NCI-H187 (cell line): ENCODE data around the gene FOXJ2.
"Not testable (repeated sequence)": the region's sequence is repeated elsewhere in the genome, so short reads cannot be mapped to it uniquely, and the experiment has no call there.

ENCODE experiments used
- DNase-seq, 2 experiments: peaks; one replicate each; lab custom pipeline; 2025; lab: John Stamatoyannopoulos, UW

Gene FOXJ2

DNA sequence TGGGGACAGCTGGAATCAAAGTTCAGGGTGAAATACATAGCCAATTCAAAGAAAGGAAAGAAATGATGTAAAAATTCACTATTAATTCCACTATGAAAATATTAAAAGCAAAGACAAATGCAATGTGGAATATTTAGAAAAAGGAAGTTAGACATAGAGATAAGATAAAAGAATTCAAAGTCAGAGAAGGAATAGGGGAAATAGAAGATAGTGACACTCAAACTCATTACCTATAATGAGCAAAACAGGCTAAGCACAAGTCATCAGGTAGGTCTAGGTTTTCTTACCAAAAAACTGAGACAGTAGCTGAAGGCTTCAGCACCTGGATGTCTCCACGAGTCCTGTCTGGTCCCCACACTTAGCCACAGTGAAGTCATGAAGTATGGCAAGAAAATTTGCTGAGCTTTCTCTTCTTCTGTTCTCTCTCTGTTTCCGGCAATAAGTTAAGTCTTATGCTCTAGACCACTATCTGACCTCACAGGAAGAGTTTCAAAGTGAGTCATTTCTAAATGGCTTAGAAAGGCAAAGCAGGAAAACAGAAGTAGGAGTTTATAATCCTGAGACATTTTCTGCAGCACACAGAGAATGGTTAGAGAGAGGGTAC lies 33.6 kb downstream of the FOXJ2 start, which contains the start of gene C3AR1:
C3AR1 (minus strand) TSS at position 369 of the 604 bp plus-strand sequence. CDS start 6,174 bp downstream, outside the sequence.
- DNase-seq = no peak

DNA sequence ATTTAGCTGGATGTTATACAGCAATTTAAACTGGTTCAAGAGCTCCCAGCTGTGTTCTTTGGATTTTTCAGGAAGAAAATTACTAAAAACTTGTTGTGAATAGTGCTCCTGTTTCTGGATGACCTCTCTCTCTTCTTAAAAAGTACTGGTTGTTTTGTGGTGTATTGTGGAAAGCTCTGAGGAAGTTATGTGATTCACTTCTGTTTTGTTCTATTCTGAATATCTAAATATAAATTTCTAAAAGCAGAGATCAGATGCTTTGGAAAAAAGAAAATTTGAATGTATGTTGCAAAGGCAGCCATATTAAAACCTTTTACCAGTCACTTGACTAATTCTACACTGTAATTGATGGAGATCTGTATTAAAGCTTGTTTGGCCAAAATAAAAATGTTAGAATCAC lies 37.1 kb downstream of the FOXJ2 start:
- no peak for DNase-seq

DNA sequence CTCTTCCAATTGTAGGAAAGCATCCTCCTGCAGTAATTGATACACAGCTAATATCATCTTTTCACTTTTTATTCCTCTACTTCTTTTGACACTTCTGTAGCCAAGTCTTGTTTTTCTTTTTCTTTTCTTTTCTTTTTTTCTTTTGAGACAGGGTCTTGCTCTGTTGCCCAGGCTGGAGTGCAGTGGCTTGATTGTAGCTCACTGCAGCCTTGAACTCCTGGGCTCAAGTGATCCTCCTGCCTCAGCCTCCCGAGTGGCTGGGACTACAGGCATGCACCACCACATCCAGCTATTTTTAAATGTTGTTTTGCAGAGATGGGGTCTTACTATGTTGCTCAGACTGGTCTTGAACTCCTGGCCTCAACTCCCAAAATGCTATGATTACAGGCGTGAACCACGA lies 39.3 kb downstream of the FOXJ2 start:
- not testable (repeated sequence) for DNase-seq

DNA sequence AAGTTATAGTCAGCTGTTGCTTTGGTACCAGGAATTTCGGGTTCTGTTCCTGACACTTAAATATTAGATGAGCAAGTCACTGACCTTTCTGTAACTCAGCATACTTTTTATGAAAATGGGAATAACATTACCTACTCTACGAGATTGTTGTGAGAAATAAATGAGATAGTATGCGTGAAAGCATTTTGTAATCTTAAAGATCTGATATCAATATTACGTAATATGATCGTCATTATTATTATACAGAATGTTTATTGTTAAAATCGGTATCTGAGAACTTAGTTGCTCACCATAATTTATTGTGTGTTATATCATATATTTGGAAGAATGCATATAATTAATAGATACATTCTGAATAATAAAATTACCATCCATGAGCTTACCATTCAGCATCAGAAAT lies 43.4 kb downstream of the FOXJ2 start:
- DNase-seq = no peak

DNA sequence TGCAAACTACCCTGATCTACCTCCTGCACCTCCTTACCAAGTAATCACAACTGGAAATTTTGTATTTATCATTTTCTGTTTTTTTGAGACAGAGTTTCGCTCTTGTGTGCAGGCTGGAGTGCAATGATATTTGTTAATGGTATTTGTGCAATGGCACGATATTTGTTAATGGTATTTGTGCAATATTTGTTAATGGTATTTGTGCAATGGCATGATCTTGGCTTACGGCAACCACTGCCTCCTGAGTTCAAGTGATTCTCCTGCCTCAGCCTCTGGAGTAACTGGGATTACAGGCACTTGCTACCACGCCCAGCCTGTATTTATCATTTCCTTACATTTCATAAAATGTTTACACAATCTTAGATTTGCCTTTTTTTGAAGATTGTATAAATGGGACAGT lies 43.9 kb downstream of the FOXJ2 start:
- no peak for DNase-seq

DNA sequence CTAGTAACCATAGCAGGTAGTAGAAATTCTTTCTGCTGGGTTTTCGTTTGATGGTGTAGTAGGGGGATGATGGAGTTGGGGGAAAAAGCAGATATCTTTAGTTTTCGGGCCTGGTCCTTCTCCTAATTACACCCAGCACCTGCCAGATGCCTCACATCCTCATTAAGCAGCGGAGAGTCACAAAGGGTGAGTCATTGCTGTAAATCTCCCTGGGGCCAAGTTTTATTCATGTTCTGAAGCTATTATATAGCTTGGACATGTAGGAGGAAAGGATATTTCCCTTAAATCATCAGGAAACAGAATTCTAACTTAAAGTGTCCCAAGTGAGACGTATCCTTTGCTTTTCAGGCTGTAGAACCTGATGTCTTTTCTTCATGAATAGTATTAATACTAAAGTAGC lies 44.7 kb downstream of the FOXJ2 start:
- DNase-seq = no peak

DNA sequence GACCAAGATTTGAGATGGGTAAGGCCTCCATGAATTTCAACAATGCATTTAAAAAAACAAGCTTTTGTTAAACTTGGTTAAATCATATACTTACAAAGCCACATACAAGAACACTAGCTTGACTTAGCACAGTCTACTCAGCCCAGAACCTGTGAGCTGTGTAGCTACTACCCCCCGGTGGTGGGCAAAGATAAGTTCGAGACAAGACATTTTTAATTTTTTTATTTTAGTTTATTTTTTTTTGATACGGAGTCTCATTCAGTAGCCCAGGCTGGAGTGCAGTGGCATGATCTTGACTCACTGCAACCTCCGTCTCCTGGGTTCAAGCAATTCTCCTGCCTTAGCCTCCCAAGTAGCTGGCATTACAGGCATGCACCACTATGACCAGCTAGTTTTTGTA lies 45.9 kb downstream of the FOXJ2 start:
- no peak for DNase-seq

DNA sequence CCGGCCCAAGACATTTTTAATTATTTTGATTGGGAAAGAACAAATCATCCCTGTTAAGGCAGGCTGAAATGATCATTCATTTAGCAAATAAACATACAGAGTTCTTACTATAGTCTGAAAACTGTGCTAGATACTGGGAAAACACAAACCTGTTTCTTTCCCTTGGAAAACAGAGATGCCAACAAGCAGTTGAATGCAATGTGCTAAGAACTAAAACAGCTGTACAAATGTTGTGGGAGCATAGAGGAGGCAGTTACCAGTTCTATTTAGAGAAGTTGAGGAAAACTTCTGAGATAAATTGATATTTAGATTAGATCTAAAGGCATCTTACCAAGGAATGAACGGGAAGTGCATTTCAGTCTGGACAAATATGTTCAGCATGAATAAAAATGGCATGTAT lies 46.4 kb downstream of the FOXJ2 start:
- DNase-seq = no peak

DNA sequence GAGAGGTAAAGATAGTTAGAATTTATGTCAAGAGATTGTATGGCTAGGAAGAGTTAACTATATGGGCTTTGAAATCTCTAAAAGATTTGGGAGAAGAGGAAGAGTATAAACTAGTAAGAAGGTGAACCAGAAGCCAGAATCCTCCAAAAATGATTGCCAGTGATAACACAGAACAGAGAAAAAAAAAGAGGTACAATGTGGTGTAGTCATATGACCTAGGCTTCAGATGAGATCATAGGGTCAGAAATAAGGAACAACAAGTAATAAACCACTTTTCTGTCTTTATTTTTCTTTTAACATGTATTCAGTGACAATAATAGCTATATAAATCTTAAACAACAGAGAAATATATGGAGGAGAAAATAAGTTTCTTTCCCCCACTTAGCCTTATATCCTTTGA lies 47.6 kb downstream of the FOXJ2 start:
- DNase-seq = no peak

DNA sequence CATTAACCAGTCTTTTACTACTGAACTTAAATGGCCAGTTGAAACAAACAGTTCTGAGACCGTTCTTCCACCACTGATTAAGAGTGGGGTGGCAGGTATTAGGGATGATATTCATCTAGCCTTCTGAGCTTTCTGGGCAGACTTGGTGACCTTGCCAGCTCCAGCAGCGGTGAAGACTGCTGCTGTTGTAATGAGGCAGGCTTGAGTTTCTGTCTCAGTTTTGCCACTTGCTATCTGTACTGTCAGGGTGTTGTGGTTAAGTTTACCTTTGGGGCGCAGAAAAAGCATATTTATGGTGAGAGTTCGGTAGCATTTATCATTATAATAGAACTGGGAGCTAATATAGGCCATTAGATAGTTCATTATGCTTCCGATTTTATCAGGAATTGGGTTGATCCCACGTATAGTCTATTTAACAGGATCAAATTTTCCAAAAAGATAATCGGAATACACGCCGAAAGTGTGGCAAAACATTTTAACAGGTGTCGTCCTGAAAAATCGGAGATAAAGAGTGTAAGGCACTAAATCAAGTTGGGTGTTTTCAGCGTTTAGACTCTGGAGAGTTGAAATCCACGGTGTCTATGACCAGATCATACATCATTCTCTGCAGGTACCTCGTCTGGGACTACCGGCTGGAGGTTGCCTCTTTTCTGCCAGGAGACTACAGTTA lies 48.9 kb downstream of the FOXJ2 start:
- no peak for DNase-seq

DNA sequence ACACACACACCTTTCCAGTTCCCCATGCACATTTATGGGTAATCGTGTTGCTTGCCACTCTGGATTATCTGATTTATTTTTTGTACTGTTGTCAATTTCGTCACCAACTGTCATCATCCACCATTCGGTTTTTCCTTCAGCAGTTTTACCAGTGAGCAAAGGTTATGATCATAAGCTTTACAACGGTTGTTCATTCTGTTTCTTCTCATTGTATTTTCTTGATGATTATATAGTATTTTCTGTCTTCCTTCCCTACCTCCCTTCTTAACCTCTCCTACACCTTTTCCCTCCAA lies 50.2 kb downstream of the FOXJ2 start:
- no peak for DNase-seq

DNA sequence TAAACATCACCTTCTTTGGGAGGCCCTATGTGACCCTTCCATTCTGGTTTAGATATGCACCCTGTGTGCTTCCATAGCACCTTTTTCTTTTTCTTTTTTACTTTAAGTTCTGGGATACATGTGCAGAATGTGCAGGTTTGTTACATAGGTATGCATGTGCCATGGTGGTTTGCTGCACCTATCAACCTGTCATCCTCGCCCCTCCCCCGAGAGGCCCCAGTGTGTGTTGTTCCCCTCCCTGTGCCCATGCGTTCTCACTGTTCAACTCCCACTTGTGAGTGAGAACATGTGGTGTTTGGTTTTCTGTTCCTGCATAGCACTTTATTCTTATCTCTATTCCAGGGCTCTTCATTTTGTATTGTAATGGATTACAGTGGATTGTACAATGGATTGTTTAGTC lies 51.8 kb downstream of the FOXJ2 start:
- DNase-seq = not testable (repeated sequence)

DNA sequence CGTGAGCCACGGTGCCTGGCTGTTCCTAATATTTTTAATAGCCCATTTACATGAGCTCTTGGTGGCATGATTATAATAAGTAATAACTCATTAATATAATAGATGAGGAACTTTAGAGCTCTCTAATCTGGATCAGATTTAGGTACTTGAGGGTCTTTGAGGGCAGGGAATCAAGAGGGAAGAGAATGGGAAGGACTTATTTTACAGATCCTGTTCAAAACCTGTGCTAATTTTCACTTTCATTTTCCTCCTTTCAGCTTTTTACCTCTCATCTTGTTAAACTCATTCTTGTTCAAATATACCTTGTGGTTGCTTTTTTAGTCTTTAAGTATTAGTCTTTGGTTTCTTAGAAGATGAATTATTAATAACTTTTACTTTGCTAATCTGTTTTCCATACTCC lies 55.1 kb downstream of the FOXJ2 start:
- no peak for DNase-seq

DNA sequence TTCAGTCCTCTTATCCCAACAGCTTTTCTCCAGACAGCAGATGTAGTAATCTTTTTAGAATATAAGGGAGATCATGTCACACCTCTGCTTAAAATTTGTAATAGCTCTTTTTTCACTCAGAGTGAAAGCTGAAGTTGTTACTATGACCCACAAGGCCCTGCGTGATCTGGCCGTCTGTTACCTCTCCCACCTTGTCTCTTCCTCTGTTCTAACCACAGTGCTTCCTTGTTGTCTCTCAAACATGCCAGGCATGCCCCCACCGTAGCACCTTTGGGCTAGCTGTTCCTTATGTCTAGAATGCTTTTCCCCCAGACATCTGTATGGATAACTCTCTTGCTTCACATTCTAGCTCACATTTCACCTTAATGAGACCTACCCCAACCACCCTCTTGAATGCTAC lies 56.1 kb downstream of the FOXJ2 start:
- DNase-seq = no peak

DNA sequence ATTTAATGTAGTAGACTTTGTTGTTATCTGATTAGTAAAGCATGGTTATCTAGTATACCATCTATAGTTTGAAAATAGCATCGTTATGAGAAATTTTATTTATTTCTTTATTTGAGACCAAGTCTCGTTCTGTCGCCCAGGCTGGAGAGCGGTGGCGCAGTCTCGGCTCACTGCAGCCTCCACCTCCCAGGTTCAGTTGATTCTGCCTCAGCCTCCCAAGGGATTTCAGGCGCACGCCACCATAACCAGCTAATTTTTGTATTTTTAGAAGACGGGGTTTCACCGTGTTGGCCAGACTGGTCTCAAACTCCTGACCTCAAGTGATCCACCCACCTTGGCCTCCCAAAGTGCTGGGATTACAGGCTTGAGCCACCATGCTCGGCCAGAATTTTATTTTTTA lies 56.8 kb downstream of the FOXJ2 start:
- not testable (repeated sequence) for DNase-seq

DNA sequence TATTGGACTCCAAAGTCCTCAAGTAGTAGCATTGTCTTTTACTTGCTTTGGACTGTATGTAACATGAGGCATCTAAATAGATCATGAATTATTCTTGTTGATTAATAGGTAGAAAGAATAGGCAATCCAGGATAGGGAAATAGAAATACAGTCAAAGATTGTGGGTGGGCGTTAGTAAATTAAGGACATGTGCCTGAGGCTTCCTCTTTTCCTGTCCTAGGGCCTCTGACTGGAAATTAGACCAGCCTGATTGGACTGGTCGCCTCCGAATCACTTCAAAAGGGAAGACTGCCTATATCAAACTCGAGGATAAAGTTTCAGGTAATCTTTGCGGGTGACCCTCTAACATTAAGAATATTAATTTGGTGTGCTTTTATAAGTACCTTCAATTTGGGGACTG lies 57.2 kb downstream of the FOXJ2 start:
- DNase-seq = no peak

DNA sequence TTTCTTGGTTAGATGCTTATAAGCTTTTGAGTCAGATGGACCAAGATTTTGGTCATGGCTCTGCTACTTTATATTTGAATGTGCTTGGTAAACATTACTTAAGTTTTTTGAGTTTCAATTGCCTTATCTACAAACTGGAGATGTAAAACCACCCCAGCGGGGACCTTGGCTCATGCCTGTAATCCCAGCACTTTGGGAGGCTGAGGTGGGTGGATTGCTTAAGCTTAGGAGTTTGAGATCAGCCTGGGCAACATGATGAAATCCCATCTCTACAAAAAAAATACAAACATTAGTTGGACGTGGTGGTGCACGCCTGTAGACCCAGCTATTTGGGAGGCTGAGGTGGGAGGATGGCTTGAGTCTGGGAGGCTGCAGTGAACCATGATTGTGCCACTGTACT lies 60.8 kb downstream of the FOXJ2 start:
- DNase-seq = no peak

DNA sequence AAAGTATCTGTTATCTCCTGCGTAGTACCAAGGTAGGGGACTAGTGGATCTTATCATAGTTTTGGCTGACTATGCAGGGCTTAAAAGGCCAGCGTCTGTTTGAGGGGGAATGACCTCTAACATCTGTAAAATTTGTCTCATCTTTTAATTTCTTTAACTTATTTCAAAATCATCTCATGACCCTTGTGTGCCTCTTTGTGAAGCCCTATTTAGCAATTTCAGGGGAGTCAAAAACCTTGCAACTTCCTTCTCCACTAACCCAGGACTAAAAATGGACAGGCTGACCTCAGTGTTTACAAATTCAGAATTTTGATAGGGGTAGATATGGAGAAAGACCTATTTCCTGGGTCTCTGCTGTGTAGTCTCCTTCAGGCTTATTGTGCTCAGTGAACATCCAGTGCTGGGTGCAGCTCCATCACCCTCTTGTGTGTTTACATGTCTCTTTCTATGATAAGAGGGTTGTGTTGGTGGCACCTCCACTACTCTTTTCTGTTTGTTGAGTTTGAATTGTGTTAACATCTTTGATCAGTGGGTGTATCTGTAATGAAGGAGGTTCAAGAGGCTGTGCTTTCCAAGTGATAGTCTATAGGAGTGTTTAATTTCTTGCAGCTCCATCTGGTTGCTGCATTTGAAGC lies 63.9 kb downstream of the FOXJ2 start:
- DNase-seq = no peak

DNA sequence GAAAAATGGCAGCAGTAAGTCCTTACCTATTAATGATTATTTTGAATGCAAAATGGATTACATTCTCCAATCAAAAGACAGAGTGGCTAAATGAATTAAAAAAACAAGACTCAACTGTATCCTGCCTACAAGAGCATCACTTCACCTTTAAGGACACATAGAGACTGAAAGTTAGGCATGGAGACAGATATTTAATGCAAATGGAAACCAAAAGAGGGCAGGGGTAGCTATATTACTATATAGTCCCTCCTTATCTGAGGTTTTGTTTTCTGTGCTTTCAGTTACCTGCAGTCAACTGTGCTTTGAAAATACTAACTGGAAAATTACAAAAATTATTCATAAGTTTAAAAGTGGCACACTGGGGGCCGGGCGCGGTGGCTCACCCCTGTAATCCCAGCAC lies 66.7 kb downstream of the FOXJ2 start:
- DNase-seq = no peak
